Stimulated activated CD4-positive, alpha-beta T cell treated with anti-CD3 and anti-CD28 coated beads, Interleukin-12 subunit alpha, Interleukin-12 subunit beta, amount 100 ng/mL, for 24 hours (primary cell): ENCODE measurements around the gene TDP1.
"Not testable (repeated sequence)": the region's sequence is repeated elsewhere in the genome, so short reads cannot be mapped to it uniquely, and the experiment has no call there.

Source experiments
- DNase-seq, 2 experiments: peaks; one replicate each; pipeline ENCODE4 v3.0.0-alpha.2; 2020; ENCODE audit warnings: low read depth in 2 of 2

The TDP1 gene

DNA sequence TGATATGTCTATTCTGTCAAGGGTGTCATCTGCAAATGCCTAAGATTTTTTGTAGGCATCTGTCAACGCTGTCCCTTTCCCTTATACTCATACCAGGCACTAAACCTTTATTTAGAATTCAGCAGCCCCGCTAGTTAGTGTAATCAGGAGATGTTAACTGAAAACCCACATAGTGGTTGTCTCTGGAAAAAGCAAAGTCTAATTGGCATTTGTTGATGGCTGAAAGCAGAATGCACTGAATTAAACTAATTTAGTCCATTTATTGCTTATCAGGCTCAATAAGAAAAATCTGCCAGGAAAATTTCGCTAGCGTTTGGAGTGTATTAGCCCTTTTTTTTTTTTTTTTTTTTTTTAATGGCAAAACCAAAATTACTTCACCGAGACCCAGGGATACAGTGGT is 34.5 kb downstream of the TDP1 start:
- no peak for DNase-seq

DNA sequence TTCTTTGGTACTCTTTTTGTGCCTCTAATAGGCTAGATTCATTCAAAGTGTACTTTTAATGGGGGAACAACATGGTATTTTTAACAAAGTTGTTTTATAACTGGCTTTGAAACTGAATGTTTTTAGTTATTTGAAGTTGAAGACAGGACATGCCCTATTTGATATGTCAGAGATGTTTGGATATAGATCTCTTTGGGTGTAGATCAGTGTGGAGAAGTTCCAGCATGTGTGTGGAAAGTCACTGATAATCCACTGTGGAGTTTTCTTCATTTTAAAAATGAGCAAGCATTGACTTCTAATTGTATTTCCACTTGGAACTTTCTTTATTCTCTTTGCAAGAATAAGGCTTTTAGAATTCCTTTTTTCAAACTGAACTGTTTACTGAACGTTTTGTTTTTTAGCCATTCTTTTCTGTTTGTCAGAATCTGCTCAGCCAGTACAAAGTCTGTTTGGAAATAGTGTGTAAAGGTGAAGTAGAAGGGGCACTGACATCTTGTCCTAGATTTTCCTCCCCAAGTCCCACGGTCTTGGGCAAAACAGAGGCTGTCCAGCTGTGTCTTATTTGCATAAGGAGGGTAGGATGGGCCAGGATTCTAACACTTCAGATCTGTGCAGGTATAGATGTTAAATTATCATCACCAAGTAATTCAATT is 35.0 kb downstream of the TDP1 start:
- no peak for DNase-seq

DNA sequence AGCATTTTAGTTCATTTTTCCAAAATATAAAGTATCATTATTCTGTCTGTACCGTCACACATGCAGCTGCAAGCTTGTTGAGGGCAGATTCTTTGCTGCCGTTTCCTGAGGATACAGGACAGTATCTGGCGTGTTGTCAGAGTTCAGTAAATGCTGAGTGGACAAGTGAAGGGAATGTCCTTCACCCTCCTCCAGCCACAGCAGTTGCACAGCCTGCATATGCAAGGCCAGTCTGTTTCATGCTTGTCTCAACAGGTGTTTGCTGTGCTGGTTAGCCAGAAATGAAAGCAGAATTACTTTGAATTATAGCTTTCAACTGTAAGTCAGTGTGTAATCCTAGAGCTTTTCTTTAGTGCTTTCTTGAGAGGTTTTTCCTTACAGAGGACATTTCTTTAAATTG is 36.5 kb downstream of the TDP1 start:
- no peak for DNase-seq

DNA sequence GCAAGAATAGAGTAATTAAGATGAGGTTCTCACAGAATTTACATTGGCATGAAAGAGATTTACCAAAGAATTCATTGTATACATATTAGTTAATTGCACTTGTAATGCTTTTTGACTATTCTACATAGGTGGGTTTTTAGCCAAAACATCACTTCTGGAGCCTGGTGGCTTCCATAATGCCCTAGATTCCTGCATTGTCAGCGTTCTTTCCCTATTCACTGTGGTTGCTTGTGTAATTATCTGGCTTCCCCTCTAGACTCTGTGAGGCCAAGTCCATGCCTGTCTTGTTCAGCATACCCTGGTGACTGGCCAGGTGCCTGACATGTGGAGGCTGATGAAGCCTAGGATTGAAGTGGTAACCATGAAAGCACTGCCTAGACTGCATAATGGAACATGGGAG is 41.2 kb downstream of the TDP1 start:
- DNase-seq: no peak

DNA sequence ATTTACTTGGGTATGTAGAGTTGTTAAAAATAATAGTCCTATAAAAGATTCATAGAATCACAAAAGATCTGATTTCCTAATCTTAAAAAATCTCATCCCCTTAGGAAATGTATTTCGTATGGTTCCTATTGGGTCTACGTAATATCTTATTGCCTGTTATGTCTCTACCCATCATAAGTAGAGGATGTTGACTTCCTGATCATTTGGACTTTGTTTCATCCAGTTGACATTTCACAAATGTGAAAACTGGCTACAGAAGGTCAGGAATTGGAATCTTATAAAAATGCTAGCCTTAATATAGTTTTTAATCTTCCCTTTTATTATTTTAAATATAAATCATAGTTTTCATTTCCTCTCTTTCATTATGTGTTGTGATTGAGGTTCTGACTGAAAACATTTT is 45.2 kb downstream of the TDP1 start:
- DNase-seq: no peak

DNA sequence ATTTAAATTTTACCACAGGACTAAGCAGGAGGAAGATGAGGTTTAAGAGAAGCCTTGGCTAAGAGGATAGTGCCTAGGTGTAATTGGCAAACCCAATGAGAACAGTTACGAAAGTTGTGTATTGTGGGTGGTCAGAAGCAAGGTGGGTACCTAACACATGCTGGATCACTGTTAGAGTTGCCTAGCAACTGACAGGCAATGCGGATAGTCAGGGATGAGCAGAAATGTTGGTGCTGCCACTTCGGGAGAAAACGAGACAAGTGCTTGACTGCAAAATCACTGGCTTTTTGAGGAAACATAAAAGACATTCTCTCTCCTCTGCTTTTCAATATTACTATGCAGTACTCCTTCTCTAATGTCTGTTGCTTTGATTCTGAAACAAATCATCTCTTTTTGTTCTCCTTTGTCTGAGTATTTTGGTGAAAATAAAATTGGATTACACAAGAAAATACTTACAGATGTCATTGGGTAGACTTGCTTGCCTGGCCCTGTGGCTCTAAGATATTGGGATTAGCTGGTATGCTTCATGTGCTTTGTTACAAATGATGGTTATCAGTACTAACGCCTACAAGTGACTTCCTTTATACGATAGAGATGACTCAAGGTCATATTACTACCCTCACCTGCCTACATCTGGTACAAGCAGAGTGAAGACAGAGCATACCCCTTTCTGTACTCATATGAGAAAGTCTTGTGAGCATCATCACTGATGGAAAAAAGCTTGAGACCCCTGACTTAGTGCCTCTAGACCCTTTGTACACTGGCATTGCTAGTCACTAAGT is 48.0 kb downstream of the TDP1 start:
- DNase-seq: no peak

DNA sequence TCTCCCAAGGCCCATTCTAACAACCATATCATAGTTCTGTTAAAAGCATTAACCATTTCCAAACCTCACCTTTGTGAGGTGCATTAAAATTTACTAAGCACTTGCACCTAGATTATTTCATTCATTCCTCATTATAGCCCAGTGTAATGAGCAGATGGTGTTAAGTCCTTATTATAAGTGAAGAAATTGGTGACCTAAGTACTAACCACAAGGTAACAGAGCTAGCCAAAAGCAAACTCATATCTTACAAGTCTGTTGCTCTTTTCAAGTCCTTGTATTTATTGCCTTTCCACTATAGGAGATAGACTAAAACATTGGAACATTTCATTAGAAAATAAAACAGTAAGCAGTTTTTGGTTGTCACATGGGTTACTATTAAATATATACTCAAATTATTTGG is 49.7 kb downstream of the TDP1 start:
- DNase-seq: no peak

DNA sequence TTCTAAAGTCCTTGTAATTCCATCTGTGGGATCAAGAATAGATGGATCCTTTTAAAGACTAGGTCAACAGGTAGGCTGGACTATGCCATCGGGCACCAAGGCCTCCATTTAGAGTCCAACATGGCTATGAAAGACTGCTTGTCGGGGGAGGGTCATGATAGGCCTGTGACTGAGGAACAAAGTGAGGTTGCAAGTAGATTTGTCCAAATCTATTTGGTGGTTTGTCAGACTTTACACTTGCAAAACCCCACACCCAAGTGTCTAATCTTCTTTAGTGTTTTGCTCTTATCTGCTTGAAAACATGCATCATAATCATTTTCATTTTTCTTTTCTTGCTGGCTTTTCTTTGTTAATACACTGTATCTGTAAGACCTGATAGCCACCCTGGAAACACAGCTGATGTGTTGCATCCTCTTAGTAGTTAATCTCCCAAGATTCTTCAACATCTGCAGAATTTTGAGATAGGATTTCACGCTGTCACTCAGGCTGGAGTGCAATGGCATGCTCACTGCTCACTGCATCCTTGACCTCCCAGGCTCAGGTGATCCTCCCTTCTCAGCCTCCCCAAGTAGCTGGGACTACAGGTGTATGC is 50.3 kb downstream of the TDP1 start:
- DNase-seq: no peak

DNA sequence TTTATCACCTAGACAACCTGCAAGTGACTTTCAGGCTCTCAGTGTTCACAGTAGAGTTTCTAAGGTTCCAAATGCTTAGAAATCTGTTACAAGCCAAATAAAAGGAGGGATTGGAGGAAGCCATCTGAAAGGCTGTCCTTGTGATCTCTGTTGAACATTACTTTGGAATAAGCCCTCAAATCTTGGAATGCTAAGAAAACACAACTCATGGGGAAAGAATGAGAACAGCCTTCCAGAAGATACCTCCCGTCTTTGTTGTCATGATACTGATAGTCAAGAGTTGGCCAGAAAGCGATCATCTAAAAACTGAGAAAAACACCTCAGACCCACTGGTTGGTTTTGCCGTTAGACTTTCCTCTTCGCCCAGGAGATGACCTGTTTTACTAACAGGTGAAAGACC is 61.6 kb downstream of the TDP1 start:
- DNase-seq: no peak

DNA sequence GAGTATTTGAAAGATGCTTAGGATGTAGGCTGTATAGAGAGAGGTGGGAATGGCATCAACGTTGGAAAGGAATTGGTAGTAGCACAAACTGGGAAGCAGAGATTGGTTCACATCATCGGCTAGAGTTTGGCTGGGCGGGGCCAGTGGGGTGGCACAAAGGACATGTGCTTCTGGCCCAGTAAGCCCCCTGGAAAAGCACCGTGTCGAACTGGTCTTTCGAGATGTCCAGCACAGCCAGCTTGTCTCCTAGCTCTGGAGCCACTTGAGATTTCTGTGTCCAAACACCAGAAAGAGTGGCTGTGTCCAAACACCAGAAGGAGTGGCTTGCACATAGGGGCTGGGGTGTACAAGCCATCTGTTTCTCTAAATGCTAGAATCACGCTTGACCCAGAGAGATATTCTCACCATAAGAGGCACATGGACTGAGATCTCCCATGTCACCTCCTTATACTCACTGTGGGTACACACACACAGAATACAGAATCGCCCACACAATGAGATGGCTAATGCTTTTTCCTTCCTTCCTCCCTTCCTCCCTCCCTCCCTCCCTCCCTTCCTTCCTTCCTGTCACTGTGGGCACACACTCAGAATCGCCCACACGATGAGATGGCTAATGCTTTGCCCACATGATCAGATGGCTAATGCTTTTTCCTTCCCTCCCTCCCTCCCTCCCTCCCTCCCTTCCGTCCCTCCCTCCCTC is 64.2 kb downstream of the TDP1 start:
- no peak for DNase-seq

DNA sequence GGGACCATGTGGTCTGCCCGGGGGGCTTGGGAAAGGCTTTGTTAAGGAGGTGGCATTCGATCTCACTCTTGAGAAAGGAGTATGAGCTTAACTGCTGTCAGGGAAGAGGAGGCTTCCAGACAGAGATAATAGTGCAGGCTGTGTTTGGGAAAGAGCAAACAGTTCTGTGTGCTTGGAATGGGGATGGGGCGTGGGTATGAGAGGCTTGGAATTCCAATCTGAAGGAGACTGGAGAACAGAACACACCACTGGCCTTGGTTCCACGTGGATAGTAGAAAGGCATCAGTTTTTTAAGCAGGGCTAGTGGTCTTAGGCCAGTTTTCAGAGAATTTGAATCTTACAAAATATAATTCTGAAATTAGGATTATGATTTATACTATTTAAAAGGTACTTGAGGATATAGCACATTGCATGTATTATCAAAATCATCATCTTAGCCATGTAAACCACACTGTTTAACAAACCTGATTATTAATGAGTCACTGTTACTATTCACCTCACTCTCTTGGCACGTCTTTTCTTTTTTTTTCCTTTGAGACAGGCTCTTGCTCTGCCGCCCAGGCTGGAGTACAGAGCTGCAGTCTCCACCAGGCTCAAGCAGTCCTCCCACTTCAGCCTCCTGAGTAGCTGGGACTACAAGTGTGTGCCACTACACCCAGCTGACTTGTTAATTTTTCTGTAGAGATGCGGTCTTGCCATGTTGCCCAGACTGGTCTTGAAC is 67.6 kb downstream of the TDP1 start:
- no peak for DNase-seq

DNA sequence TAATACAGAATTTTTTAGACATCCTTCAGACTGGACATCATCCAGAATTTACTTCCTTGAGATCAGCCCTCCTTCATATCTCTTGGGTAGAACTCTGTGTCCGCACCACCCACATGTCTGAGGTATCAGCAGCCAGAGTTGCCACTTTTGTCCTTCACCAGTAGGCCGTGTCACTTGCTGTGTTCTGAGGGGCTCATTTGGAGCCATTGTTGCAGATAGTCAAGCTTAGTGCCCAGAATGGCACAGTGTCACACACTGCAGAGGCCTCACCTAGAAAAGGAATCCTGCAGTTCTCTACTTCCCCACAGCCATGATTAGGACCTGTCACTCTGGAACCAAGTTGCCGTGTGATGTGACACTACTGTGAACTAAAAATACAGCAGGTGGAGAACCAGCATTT is 69.2 kb downstream of the TDP1 start:
- no peak for DNase-seq

DNA sequence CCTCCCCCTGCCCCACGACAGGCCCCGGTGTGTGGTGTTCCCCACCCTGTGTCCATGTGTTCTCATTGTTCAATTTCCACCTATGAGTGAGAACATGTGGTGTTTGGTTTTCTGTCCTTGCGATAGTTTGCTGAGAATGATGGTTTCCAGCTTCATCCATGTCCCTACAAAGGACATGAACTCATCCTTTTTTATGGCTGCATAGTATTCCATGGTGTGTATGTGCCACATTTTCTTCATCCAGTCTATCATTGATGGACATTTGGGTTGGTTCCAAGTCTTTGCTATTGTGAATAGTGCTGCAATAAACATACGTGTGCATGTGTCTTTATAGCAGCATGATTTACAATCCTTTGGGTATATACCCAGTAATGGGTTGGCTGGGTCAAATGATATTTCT is 70.9 kb downstream of the TDP1 start:
- not testable (repeated sequence) for DNase-seq

DNA sequence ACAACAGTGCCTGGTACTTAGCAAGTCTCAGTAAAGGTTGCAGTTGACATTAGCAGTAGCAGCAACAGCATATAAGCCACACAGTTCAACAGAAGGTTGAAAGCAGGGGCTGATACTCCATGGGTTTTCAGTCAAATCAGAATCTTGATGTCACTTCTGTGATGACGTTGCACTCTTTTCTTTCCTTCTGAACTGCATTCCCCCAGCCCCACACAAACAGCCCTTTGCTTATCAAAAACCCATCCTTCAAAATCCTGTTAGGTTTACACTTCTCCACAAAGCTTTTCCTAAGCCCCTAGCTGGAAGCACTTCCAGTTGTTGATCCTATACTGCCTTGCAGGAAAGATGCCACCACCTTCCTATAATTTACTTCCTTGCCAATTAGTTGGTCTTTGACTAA is 72.1 kb downstream of the TDP1 start:
- DNase-seq: no peak

DNA sequence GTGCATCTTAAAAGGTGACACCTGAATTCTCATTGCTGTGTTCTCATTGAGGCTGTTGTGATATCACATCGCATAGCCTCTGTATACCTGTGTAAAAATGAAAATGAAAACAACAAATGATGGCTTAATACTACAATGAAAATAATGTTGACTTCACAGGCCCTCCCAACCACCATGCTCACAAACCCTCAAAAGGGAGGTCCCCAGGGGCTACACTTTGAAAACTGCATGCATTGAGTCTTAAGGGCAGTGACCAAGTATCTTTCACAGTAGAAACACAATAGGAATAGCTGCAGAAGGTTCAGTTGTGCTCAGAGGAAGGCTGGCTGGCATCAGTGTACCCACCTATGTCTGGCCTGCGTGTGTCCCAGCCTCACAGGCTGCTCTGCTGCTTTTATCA is 78.4 kb downstream of the TDP1 start:
- no peak for DNase-seq

DNA sequence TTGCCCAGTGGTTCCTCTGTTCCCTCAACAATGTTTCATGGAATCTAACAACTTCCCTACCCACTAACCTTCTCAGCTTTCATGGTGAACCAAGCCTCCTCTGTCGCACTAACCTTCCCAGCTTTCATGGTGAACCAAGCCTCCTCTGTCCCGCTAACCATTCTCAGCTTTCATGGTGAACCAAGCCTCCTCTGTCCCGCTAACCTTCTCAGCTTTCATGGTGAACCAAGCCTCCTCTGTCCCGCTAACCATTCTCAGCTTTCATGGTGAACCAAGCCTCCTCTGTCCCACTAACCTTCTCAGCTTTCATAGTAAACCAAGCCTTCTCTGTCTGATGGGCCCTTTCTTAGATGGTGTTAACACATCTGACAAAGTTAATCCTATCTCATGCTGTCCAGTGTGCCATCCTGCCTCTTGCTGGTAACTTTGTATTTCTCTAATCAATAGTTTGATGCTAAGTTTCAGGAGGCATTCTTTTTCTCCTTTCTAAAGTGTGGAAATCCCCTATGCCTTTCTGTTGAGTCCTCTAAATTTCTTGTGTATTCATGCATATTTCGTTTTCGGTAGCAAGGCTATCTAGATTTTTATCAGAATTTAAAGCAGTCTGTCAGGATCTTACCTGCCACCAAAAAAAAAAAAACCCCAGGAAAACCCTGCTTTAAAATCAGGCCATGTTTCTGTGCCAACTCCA is 79.3 kb downstream of the TDP1 start:
- DNase-seq: no peak

DNA sequence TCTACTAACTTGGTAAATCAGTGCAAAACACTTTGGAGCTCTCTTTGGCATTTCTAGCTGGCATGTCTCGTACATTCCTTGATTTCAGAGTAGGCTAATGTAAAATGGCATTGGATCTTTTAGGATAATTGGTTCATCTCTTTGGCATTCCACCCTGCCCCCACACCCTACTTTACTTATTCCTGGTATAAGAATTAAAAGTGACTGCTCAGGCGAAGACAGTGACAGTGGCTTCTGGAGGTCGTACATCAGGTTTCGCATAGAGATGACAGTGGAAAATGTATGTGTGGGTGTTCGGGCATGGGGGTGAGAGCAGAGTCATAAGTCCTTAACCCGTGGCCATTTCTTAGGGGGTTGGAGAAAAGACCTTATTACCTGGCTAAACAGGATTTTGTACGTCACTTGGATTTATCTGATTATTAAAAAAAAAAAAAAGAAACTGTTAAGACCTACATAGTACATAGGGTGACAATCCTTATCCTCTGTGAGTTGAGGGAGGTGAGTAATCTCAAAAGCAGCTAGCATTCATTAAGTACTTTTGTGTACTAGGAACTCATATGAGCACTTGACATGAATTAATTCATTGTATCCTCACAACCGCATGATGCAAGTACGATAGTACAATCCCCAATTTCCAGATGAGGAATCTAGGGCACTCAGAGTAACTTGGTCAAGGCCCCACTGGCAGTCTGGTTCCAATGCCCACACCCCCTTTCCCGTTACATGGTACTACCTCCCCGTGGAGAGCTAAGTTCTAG is 83.7 kb downstream of the TDP1 start:
- DNase-seq: no peak

DNA sequence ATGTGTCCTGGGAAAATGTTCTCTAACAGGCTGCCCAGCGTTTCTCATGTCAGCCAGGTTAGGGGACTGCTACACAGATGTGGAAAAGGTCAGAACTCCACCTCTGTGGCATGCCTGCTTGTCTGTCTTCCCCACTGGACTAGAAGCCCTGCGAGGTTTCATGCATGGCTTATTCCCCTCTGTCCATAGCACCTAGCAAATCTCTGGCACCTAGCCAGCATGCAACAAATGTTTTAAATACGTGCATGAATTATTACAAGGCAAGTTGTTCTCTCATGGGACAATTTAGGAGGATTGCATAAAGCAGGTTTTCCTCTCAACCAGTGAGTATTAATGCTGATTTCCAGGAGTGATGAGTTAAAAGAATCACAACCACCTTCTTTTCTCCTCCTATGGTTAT is 84.7 kb downstream of the TDP1 start:
- no peak for DNase-seq

DNA sequence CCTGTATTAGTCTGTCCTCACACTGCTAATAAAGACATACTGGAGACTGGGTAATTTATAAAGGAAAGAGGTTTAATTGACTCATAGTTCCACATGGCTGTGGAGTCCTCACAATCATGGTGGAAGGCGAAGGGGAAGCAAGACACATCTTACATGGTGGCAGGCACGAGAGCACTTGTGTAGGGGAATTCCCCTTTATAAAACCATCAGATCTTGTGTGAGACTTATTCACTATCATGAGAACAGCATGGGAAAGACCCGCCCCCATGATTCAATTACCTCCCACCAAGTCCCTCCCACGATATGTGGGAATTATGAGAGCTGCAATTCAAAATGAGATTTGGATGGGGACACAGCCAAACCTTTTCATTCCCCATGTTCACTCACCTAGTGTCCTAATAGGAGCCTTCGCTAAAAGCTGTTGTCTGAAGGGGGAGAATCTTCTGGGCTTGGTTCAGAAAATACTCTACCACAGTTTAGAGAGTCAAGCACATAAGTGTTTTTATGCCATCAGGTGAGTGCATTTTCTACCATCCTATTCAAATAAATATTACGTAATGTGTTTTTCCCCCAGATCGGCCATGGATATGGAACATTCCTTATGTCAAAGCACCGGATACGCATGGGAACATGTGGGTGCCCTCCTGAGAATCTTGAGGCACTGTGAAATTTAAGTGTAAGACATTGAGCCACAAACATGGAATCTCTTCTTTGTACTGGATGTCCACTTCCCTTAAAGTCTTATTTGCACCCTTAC is 86.9 kb downstream of the TDP1 start:
- DNase-seq: no peak

DNA sequence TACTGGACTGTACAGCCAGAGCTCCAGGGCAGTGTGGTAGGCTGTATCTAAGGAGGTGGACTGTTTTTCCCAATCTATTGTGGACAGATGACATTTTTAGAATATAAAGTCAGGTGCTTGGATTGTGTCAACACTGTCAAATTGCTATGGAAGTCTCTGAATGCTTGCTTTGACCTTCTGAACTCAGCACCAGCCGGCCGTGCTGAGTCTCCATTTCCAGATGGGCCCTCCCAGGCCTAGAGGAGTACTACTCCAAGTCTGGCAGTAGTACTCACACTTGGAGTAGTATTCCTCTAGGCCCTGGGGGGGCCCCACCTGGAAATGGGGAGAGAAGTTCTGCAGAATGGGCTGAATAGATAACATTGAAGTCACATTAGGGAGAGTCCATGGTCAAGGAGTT is 89.9 kb downstream of the TDP1 start:
- DNase-seq: no peak
